ENCODE results near the gene FAM187B. TPM values are rescaled to one million over a fixed set of nuclear protein-coding genes. Genes with fewer than 3 reads are reported as not detected.
"Not testable (repeated sequence)": the region's sequence is repeated elsewhere in the genome, so short reads cannot be mapped to it uniquely, and the experiment has no call there.

FAM187B gene
- total RNA-seq, 2 experiments from 2014 or later = not detected

GRCh38 chr19:35251456-35251855 is 22.9 kb upstream of the FAM187B start:
- no peak overlapping the region for H3K27ac Mint-ChIP-seq
- peaks cover under 1% of the 10 kb centered on the region for H3K9me3 Mint-ChIP-seq
- no peak overlapping the region for H3K4me3 Mint-ChIP-seq
- H3K4me1 Mint-ChIP-seq = peaks cover 39% of the 10 kb centered on the region
- no peak for DNase-seq
- H3K36me3 Mint-ChIP-seq = peaks cover 33% of the 10 kb centered on the region
- no peaks in the 10 kb centered on the region for H3K27me3 Mint-ChIP-seq

- H3K4me1 Mint-ChIP-seq = peaks cover 37% of the 10 kb centered on the region
- no peaks in the 10 kb centered on the region for H3K27me3 Mint-ChIP-seq
- peaks cover 29% of the 10 kb centered on the region for H3K36me3 Mint-ChIP-seq
- peaks cover 6% of the 10 kb centered on the region for H3K9me3 Mint-ChIP-seq
- DNase-seq = no peak
- peak overlapping the region; percentile 93 for H3K27ac Mint-ChIP-seq
- peak overlapping the region; percentile 95 for H3K4me3 Mint-ChIP-seq
Observed at GRCh38 chr19:35249848-35250711, 21.5 kb upstream of the FAM187B start.

- H3K4me1 Mint-ChIP-seq = peaks cover 35% of the 10 kb centered on the region
- H3K36me3 Mint-ChIP-seq = peaks cover 26% of the 10 kb centered on the region
- peak overlapping the region; percentile 93 for H3K27ac Mint-ChIP-seq
- DNase-seq = no peak
- no peaks in the 10 kb centered on the region for H3K27me3 Mint-ChIP-seq
- H3K4me3 Mint-ChIP-seq = peak overlapping the region; percentile 95
- H3K9me3 Mint-ChIP-seq = peaks cover 14% of the 10 kb centered on the region
Observed at GRCh38 chr19:35249146-35249847, 20.8 kb upstream of the FAM187B start.

GRCh38 chr19:35248310-35249145 is 20.0 kb upstream of the FAM187B start, which contains the start of gene LSR:
LSR (plus strand) TSS chr19:35249002; CDS start chr19:35249023, 21 bp downstream.
- Mint-ChIP-seq H3K36me3 (peaks cover 30% of the 10 kb centered on the region), H3K27me3 (no peaks in the 10 kb centered on the region), H3K4me3 (peak within 1 kb of the TSS; percentile 95), H3K4me1 (peaks cover 35% of the 10 kb centered on the region), H3K9me3 (peaks cover 19% of the 10 kb centered on the region), H3K27ac (peak within 1 kb of the TSS; percentile 93)
- DNase-seq = peak; percentile 84

GRCh38 chr19:35247526-35248309 is 19.2 kb upstream of the FAM187B start:
- peaks cover 33% of the 10 kb centered on the region for H3K4me1 Mint-ChIP-seq
- H3K4me3 Mint-ChIP-seq = peak overlapping the region; percentile 95
- peaks cover 30% of the 10 kb centered on the region for H3K36me3 Mint-ChIP-seq
- H3K27ac Mint-ChIP-seq = peak overlapping the region; percentile 93
- H3K9me3 Mint-ChIP-seq = peaks cover 21% of the 10 kb centered on the region
- DNase-seq = peak; percentile 71
- no peaks in the 10 kb centered on the region for H3K27me3 Mint-ChIP-seq

GRCh38 chr19:35246466-35247092 is 18.0 kb upstream of the FAM187B start:
- H3K27ac Mint-ChIP-seq = no peak overlapping the region
- peaks cover 33% of the 10 kb centered on the region for H3K4me1 Mint-ChIP-seq
- H3K4me3 Mint-ChIP-seq = no peak overlapping the region
- no peaks in the 10 kb centered on the region for H3K27me3 Mint-ChIP-seq
- DNase-seq = no peak
- peaks cover 32% of the 10 kb centered on the region for H3K36me3 Mint-ChIP-seq
- peaks cover 25% of the 10 kb centered on the region for H3K9me3 Mint-ChIP-seq

- Mint-ChIP-seq H3K36me3 (peaks cover 28% of the 10 kb centered on the region), H3K4me3 (no peak overlapping the region), H3K27me3 (no peaks in the 10 kb centered on the region), H3K27ac (no peak overlapping the region), H3K9me3 (peaks cover 43% of the 10 kb centered on the region), H3K4me1 (peaks cover 14% of the 10 kb centered on the region)
- DNase-seq = no peak
Observed at GRCh38 chr19:35241417-35241816, 12.9 kb upstream of the FAM187B start.

GRCh38 chr19:35240327-35240726 is 11.8 kb upstream of the FAM187B start:
- H3K36me3 Mint-ChIP-seq = peaks cover 28% of the 10 kb centered on the region
- no peak for DNase-seq
- H3K27ac Mint-ChIP-seq = peak overlapping the region; percentile 59
- peaks cover 37% of the 10 kb centered on the region for H3K9me3 Mint-ChIP-seq
- H3K27me3 Mint-ChIP-seq = no peaks in the 10 kb centered on the region
- peak overlapping the region; percentile 33 for H3K4me3 Mint-ChIP-seq
- H3K4me1 Mint-ChIP-seq = peaks cover 14% of the 10 kb centered on the region

GRCh38 chr19:35239597-35239996 is 11.1 kb upstream of the FAM187B start:
- not testable (repeated sequence) for DNase-seq, H3K4me3 Mint-ChIP-seq, H3K27me3 Mint-ChIP-seq, H3K27ac Mint-ChIP-seq
- Mint-ChIP-seq H3K36me3 (peaks cover 25% of the 10 kb centered on the region), H3K4me1 (peaks cover 15% of the 10 kb centered on the region), H3K9me3 (peaks cover 33% of the 10 kb centered on the region)

GRCh38 chr19:35236638-35237400 is 8.3 kb upstream of the FAM187B start:
- Mint-ChIP-seq H3K4me1 (peaks cover 18% of the 10 kb centered on the region), H3K27ac (no peak overlapping the region), H3K9me3 (peaks cover 21% of the 10 kb centered on the region), H3K36me3 (peaks cover 17% of the 10 kb centered on the region), H3K27me3 (no peaks in the 10 kb centered on the region), H3K4me3 (no peak overlapping the region)
- no peak for DNase-seq

- Mint-ChIP-seq H3K27me3 (no peaks in the 10 kb centered on the region), H3K4me1 (peaks cover 5% of the 10 kb centered on the region), H3K9me3 (no peaks in the 10 kb centered on the region), H3K27ac (no peak overlapping the region), H3K36me3 (no peaks in the 10 kb centered on the region), H3K4me3 (no peak overlapping the region)
- DNase-seq = no peak
Observed at GRCh38 chr19:35232912-35233311, 4.4 kb upstream of the FAM187B start.

GRCh38 chr19:35231956-35232645 is 3.6 kb upstream of the FAM187B start:
- Mint-ChIP-seq H3K9me3 (no peaks in the 10 kb centered on the region), H3K36me3 (no peaks in the 10 kb centered on the region), H3K27ac (no peak overlapping the region), H3K4me3 (no peak overlapping the region), H3K27me3 (no peaks in the 10 kb centered on the region), H3K4me1 (peaks cover 5% of the 10 kb centered on the region)
- no peak for DNase-seq

GRCh38 chr19:35229601-35230000 is 1.1 kb upstream of the FAM187B start:
- Mint-ChIP-seq H3K4me3 (no peak overlapping the region), H3K27me3 (no peaks in the 10 kb centered on the region), H3K9me3 (no peaks in the 10 kb centered on the region), H3K27ac (no peak overlapping the region), H3K4me1 (peaks cover 5% of the 10 kb centered on the region), H3K36me3 (no peaks in the 10 kb centered on the region)
- DNase-seq = no peak

Measured in activated naive CD8-positive, alpha-beta T cell treated with anti-CD3 and anti-CD28 coated beads for 36 hours (primary cell).